ENCODE data around the gene TMEM161A.

DNA sequence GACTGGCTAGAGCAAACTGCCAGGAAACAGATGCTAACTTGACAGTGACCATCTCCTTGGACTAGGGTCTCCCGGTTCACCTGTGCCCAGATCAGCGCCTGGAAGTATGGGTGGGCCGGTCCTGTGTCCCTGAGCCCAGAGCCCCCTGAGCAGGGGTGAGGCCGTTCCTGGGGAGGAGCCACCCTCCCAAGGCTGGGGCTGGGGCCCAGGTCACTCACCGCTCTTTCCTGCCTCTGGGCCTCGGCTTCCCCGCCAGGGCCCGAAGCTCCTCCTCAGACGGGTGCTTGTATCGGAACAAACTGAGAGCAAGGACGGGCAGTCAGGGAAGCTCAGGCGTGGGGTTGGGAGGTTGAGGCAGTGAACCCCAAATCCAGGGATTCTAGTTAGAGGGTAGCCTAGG is 5.4 kb downstream of the TMEM161A start:
- TF ChIP-seq ZNF266 (tag by site-specific recombination; IDR thresholded peaks at IDR 0.05; ENCODE audit: low read depth) (no peak), ZBTB44 (tag by site-specific recombination; IDR thresholded peaks at IDR 0.05) (no peak), ZNF121 (tag by site-specific recombination; IDR thresholded peaks at IDR 0.05) (no peak), ZNF274 (IDR thresholded peaks at IDR 0.05; ENCODE audit: low read length) (no peak), ZNF274 (tag by site-specific recombination; IDR thresholded peaks at IDR 0.05; ENCODE audit: borderline replicate concordance) (no peak), CTCF (tag by site-specific recombination; IDR thresholded peaks at IDR 0.05) (no peak), ZNF350 (tag by site-specific recombination; IDR thresholded peaks at IDR 0.05) (no peak), ZNF174 (tag by site-specific recombination; IDR thresholded peaks at IDR 0.05) (no peak), ZNF580 (tag by site-specific recombination; IDR thresholded peaks at IDR 0.05) (no peak), ZNF398 (tag by site-specific recombination; IDR thresholded peaks at IDR 0.05) (no peak)

All from HEK293 (cell line).